ENCODE results near the gene LAD1.
A peak's percentile ranks its signal among the peaks of the same experiment; 100 is the strongest.

LAD1 gene

GRCh38 chr1:201399018-201399351, at the start of gene LAD1:
Gene LAD1, minus strand, starts transcription at chr1:201399324. Its CDS starts 18 bp downstream, at chr1:201399306.
- H3K27ac ChIP-seq (ENCODE audit: low read depth, low read length): no peak within 1 kb of the TSS
- no peak within 1 kb of the TSS for H3K4me2 ChIP-seq (ENCODE audit: low read length)
- H3K27me3 ChIP-seq (ENCODE audit: control insufficient read depth, low read length): peaks cover 22% of the 10 kb centered on the region
- no peaks in the 10 kb centered on the region for H3K79me2 ChIP-seq (ENCODE audit: control insufficient read depth, low read length)
- H3F3A ChIP-seq (ENCODE audit: control insufficient read depth, insufficient read depth): no peaks in the 10 kb centered on the region
- TF ChIP-seq EZH2phosphoT487 (IDR thresholded peaks at IDR 0.05; ENCODE audit: borderline replicate concordance, low read length) (no peak), CTCF (IDR thresholded peaks at IDR 0.05; ENCODE audit: low read depth, low read length, poor library complexity, severe bottlenecking) (no peak)
- no peaks in the 10 kb centered on the region for H3K36me3 ChIP-seq (ENCODE audit: control insufficient read depth, low read length)
- no peaks in the 10 kb centered on the region for H4K20me1 ChIP-seq (ENCODE audit: control insufficient read depth, insufficient read depth, low read depth, low read length)
- H3K9me2 ChIP-seq (replicated peaks; ENCODE audit: control insufficient read depth, low read length): no peaks in the 10 kb centered on the region
- no peak within 1 kb of the TSS for H3K4me3 ChIP-seq (ENCODE audit: low read length)
- H3K9me3 ChIP-seq (ENCODE audit: control insufficient read depth, insufficient read depth, low read length): no peaks in the 10 kb centered on the region
- H3K4me1 ChIP-seq (ENCODE audit: control insufficient read depth, low read length): no peaks in the 10 kb centered on the region

- no peaks in the 10 kb centered on the region for H3K9me3 ChIP-seq (ENCODE audit: control insufficient read depth, insufficient read depth, low read length)
- no peaks in the 10 kb centered on the region for H4K20me1 ChIP-seq (ENCODE audit: control insufficient read depth, insufficient read depth, low read depth, low read length)
- no peaks in the 10 kb centered on the region for H3K36me3 ChIP-seq (ENCODE audit: control insufficient read depth, low read length)
- TF ChIP-seq EZH2phosphoT487 (IDR thresholded peaks at IDR 0.05; ENCODE audit: borderline replicate concordance, low read length) (no peak), CTCF (IDR thresholded peaks at IDR 0.05; ENCODE audit: low read depth, low read length, poor library complexity, severe bottlenecking) (peak; percentile 83)
- no peak overlapping the region for H3K27ac ChIP-seq (ENCODE audit: low read depth, low read length)
- H3K4me1 ChIP-seq (ENCODE audit: control insufficient read depth, low read length): peaks cover 13% of the 10 kb centered on the region
- H3K27me3 ChIP-seq (ENCODE audit: control insufficient read depth, low read length): peaks cover 15% of the 10 kb centered on the region
- H3F3A ChIP-seq (ENCODE audit: control insufficient read depth, insufficient read depth): no peaks in the 10 kb centered on the region
- H3K79me2 ChIP-seq (ENCODE audit: control insufficient read depth, low read length): no peaks in the 10 kb centered on the region
- H3K4me3 ChIP-seq (ENCODE audit: low read length): no peak overlapping the region
- no peaks in the 10 kb centered on the region for H3K9me2 ChIP-seq (replicated peaks; ENCODE audit: control insufficient read depth, low read length)
- H3K4me2 ChIP-seq (ENCODE audit: low read length): peak overlapping the region; percentile 44
Observed at GRCh38 chr1:201447903-201448871, 49.1 kb upstream of the LAD1 start.

GRCh38 chr1:201445310-201445709, 46.2 kb upstream of the LAD1 start:
- no peaks in the 10 kb centered on the region for H3K36me3 ChIP-seq (ENCODE audit: control insufficient read depth, low read length)
- H3K9me3 ChIP-seq (ENCODE audit: control insufficient read depth, insufficient read depth, low read length): no peaks in the 10 kb centered on the region
- H3K4me1 ChIP-seq (ENCODE audit: control insufficient read depth, low read length): peaks cover 8% of the 10 kb centered on the region
- H3K4me3 ChIP-seq (ENCODE audit: low read length): no peak overlapping the region
- H3K79me2 ChIP-seq (ENCODE audit: control insufficient read depth, low read length): no peaks in the 10 kb centered on the region
- no peak for TF ChIP-seq EZH2phosphoT487 (IDR thresholded peaks at IDR 0.05; ENCODE audit: borderline replicate concordance, low read length)
- TF ChIP-seq CTCF (IDR thresholded peaks at IDR 0.05; ENCODE audit: low read depth, low read length, poor library complexity, severe bottlenecking): no peak
- H4K20me1 ChIP-seq (ENCODE audit: control insufficient read depth, insufficient read depth, low read depth, low read length): no peaks in the 10 kb centered on the region
- H3K27ac ChIP-seq (ENCODE audit: low read depth, low read length): no peak overlapping the region
- H3F3A ChIP-seq (ENCODE audit: control insufficient read depth, insufficient read depth): no peaks in the 10 kb centered on the region
- no peak overlapping the region for H3K4me2 ChIP-seq (ENCODE audit: low read length)
- no peaks in the 10 kb centered on the region for H3K9me2 ChIP-seq (replicated peaks; ENCODE audit: control insufficient read depth, low read length)
- H3K27me3 ChIP-seq (ENCODE audit: control insufficient read depth, low read length): peaks cover 22% of the 10 kb centered on the region

Data from DOHH2 (cell line).